Liver (tissue), 9 donors: ENCODE data around the gene EML3. TPM values are rescaled to one million over a fixed set of nuclear protein-coding genes. Genes with fewer than 3 reads are reported as not detected.
"Not testable (repeated sequence)": the region's sequence is repeated elsewhere in the genome, so short reads cannot be mapped to it uniquely, and the experiment has no call there.

Experiments
- DNase-seq: peaks from one replicate; pipeline ENCODE4 v3.0.0-alpha.2; 2017; ENCODE audit warnings: low spot score
- H3K27ac ChIP-seq, 2 donors: one replicate each; pipeline ENCODE4 v1.7.0; 2013; ENCODE audit warnings: inconsistent platforms in 2 of 2, low read length in 2 of 2, control low read depth in 1 of 2, low read depth in 1 of 2, mild to moderate bottlenecking in 1 of 2
- H3K27me3 ChIP-seq, 4 donors: one replicate each; pipeline versions ENCODE4 v1.6.1 to v1.7.0; 2013; ENCODE audit warnings: low read length in 3 of 4, inconsistent platforms in 1 of 4, mild to moderate bottlenecking in 1 of 4, moderate library complexity in 1 of 4; ENCODE audit not compliant: control insufficient read depth in 4 of 4, insufficient read depth in 4 of 4
- H3K36me3 ChIP-seq, 4 donors: one replicate each; pipeline versions ENCODE4 v1.6.1 to v1.7.0; 2013; ENCODE audit warnings: low read length in 3 of 4, mild to moderate bottlenecking in 3 of 4, low read depth in 1 of 4, moderate library complexity in 1 of 4; ENCODE audit not compliant: control insufficient read depth in 4 of 4, insufficient read depth in 3 of 4
- H3K4me1 ChIP-seq, 4 donors: one replicate each; pipeline versions ENCODE4 v1.6.1 to v1.7.0; 2013; ENCODE audit warnings: low read length in 3 of 4, mild to moderate bottlenecking in 3 of 4, moderate library complexity in 1 of 4; ENCODE audit not compliant: control insufficient read depth in 4 of 4, insufficient read depth in 4 of 4
- H3K4me3 ChIP-seq, 3 donors: one replicate each; pipeline versions ENCODE4 v1.6.1 to v1.7.0; 2013; ENCODE audit warnings: low read length in 3 of 3, control low read depth in 1 of 3, low read depth in 1 of 3, mild to moderate bottlenecking in 1 of 3
- H3K9ac ChIP-seq, 2 donors: one replicate each; pipeline ENCODE4 v1.7.0; 2013; ENCODE audit warnings: low read length in 2 of 2, mild to moderate bottlenecking in 2 of 2, moderate library complexity in 2 of 2, control low read depth in 1 of 2, low read depth in 1 of 2
- H3K9me3 ChIP-seq, 4 donors: one replicate each; pipeline versions ENCODE4 v1.6.1 to v1.7.0; 2013; ENCODE audit warnings: low read length in 3 of 4; ENCODE audit not compliant: control insufficient read depth in 4 of 4
- CTCF ChIP-seq: fragments of 150-350 bp; IDR thresholded peaks from 2 replicates; pipeline ENCODE4 v1.5.1; 2017; ENCODE audit warnings: improper control_type of control experiment, low read depth, low read length; ENCODE audit not compliant: missing input control
- MAX ChIP-seq: IDR thresholded peaks from 2 replicates; pipeline ENCODE4 v1.6.1; 2016; ENCODE audit warnings: antibody characterized with exemption
- NR2F2 ChIP-seq: IDR thresholded peaks from 2 replicates; pipeline ENCODE4 v1.6.1; 2016; ENCODE audit warnings: antibody characterized with exemption
- RXRA ChIP-seq, 2 donors: IDR thresholded peaks; 2 replicates each; pipeline ENCODE4 v1.6.1; 2017 to 2018; ENCODE audit warnings: antibody characterized with exemption in 2 of 2, mild to moderate bottlenecking in 1 of 2
- SP1 ChIP-seq: IDR thresholded peaks from 2 replicates; pipeline ENCODE4 v1.6.1; 2018; ENCODE audit warnings: antibody characterized with exemption, mild to moderate bottlenecking
- TAF1 ChIP-seq: conservative IDR thresholded peaks from 2 replicates; pipeline ENCODE4 v1.6.1; 2016; ENCODE audit warnings: antibody characterized with exemption, mild to moderate bottlenecking
- WGBS: extraction: QIAGEN DNeasy Blood & Tissue Kit; methylation state at CpG from one replicate; pipeline ENCODE4 v1.1.7; 2013; 5-methylcytosine and 5-hydroxymethylcytosine counted together
- polyA plus RNA-seq, 2 donors: library from polyadenylated mRNA; stranded (reverse) in 1 of 2; unstranded in 1 of 2; fragments of 200-250 nt in 1 of 2; fragments of >200 nt in 1 of 2; fragmentation: Nextera tagmentation in 1 of 2; extraction: Ambion mirVana in 1 of 2; gene quantifications; one replicate each; pipeline versions ENCODE4 v1.2.1 to v1.2.3, GENCODE V29; 2013 to 2015
- total RNA-seq, 2 donors: library from RNA; depleted of rRNA; stranded (reverse); fragments of >200 nt; gene quantifications; one replicate each; pipeline ENCODE4 v1.2.3, GENCODE V29; 2014
- TF ChIP-seq, protein P1 (sequence below): IDR thresholded peaks from 2 replicates; pipeline ENCODE4 v1.6.1; 2016; ENCODE audit warnings: antibody characterized with exemption, mild to moderate bottlenecking
- TF ChIP-seq, protein P2 (sequence below): IDR thresholded peaks from 2 replicates; pipeline ENCODE4 v1.6.1; 2016; ENCODE audit warnings: antibody characterized with exemption
- donor health status: healthy.
- donor health status: healthy.
- donor health status: healthy.
- donor health status: healthy.
- donor health status: healthy.

EML3 gene
- total and polyA plus RNA-seq, 4 donors: 6.0 to 19.3 (median 13.6) TPM

DNA sequence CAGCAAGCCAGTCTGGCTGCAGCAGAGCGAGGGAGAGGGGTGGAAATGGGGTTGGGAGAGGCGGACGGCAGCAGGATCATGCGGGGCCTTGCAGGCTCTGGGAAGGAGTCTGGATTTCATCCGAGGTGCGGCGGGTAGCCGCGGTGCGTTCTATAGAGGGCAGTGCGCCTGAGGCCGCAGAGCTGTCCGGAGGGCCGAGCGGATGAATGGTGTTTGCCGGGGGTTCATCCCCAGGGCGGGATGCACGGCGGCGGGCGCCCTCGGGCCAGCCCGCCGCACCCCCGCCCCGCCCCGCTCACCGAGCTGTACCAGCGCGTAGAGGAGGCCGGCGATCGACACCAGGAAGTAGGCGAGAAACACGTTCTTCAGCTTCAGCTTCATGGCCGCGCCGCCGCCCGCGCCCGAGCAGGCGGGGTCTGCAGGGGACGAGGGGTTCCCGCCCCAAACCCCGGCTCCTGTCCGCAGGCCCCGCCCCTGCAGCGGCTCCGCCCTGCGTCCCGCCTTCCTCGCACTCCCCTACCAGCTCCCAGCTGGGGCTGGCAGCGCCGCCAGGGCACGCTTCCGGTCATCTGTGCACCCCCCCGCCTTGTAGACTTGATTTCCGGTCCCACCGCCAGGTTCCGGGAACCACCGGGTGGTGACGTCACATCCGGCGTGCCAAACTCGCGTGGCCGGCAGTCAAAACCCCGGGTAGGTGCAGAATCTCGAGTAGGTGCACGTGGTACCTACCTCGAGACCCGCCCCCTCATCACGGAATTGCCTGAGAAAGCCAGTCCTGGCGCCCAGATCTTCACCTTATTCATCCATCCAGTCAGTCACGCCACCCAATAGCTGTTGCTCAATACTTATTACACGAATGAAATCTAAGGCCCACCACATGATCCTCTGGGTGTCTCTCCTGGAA is 9.2 kb upstream of the EML3 start, which contains the start of gene B3GAT3 (continued):
- peak; percentile 6 for TF ChIP-seq CTCF
- TF ChIP-seq SP1: peak; percentile 83
- peak; percentile 94 for TF ChIP-seq MAX
- TF ChIP-seq RXRA (IDR thresholded peaks at IDR 0.05): peak; percentile 35 to 38
- TF ChIP-seq TAF1: no peak

DNA sequence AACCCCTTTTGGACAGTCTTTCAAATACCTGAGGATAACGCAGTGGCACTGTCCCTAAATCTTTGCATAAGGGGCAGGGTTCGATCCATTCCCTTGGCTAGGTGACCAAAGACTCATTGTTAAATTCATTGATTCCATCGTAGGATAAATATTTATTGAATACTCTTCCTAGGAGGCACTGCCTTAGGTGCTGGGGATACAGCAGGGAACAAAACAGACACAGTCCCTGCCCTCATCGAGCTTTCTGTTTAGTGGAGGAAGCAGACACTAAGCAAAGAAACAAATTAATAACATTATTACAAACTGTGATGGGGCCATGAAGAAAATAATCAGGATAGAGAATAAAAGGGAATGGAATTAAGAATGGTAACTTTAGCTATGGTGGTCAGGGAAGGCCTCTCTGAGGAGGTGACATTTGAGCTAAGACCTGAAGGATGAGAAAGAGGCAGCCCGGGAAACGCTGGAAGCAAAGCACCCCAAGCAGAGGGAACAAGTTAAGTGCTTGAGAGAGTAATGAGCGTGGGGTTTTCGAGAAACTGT is 8.5 kb upstream of the EML3 start:
- peaks cover 4 to 17% (median 10%) of the 10 kb centered on the region in 4 donors for H3K4me1 ChIP-seq
- WGBS: 28% methylated on average over 8 of the region's 8 CpGs
- TF ChIP-seq, protein P1, sequence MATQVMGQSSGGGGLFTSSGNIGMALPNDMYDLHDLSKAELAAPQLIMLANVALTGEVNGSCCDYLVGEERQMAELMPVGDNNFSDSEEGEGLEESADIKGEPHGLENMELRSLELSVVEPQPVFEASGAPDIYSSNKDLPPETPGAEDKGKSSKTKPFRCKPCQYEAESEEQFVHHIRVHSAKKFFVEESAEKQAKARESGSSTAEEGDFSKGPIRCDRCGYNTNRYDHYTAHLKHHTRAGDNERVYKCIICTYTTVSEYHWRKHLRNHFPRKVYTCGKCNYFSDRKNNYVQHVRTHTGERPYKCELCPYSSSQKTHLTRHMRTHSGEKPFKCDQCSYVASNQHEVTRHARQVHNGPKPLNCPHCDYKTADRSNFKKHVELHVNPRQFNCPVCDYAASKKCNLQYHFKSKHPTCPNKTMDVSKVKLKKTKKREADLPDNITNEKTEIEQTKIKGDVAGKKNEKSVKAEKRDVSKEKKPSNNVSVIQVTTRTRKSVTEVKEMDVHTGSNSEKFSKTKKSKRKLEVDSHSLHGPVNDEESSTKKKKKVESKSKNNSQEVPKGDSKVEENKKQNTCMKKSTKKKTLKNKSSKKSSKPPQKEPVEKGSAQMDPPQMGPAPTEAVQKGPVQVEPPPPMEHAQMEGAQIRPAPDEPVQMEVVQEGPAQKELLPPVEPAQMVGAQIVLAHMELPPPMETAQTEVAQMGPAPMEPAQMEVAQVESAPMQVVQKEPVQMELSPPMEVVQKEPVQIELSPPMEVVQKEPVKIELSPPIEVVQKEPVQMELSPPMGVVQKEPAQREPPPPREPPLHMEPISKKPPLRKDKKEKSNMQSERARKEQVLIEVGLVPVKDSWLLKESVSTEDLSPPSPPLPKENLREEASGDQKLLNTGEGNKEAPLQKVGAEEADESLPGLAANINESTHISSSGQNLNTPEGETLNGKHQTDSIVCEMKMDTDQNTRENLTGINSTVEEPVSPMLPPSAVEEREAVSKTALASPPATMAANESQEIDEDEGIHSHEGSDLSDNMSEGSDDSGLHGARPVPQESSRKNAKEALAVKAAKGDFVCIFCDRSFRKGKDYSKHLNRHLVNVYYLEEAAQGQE: no peak
- TF ChIP-seq NR2F2: no peak
- TF ChIP-seq, protein P2, sequence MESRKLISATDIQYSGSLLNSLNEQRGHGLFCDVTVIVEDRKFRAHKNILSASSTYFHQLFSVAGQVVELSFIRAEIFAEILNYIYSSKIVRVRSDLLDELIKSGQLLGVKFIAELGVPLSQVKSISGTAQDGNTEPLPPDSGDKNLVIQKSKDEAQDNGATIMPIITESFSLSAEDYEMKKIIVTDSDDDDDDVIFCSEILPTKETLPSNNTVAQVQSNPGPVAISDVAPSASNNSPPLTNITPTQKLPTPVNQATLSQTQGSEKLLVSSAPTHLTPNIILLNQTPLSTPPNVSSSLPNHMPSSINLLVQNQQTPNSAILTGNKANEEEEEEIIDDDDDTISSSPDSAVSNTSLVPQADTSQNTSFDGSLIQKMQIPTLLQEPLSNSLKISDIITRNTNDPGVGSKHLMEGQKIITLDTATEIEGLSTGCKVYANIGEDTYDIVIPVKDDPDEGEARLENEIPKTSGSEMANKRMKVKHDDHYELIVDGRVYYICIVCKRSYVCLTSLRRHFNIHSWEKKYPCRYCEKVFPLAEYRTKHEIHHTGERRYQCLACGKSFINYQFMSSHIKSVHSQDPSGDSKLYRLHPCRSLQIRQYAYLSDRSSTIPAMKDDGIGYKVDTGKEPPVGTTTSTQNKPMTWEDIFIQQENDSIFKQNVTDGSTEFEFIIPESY: no peak
- H3K9ac ChIP-seq: peak overlapping the region; percentile 33 to 77
- peak overlapping the region; percentile 68 to 89 (median 74) for H3K4me3 ChIP-seq
- no peaks in the 10 kb centered on the region for H3K27me3 ChIP-seq
- peak overlapping the region; percentile 80 to 96 for H3K27ac ChIP-seq
- DNase-seq: no peak
- H3K9me3 ChIP-seq: no peaks in the 10 kb centered on the region
- H3K36me3 ChIP-seq: peaks cover 0 to 21% (median 12%) of the 10 kb centered on the region in 4 donors

DNA sequence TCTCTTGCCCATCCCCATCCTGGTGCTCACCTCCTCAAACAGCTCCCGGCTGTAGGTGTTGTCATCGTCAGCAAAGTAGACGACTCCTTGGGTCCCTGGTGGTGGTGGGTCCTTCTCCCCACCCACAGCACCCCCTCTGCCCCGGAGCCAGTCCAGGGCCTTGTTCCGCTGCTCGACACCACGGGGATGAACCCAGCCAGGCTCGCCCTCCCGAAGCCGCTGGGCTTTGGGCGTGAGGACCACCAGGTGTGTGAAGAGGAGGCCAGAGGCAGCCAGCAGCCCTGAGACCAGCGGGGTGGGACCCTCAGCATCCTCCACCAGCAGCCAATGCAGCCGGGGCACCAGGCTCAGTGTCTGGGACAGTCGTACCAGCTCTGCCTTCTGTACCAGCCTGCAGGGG is 4.4 kb upstream of the EML3 start:
- 97% methylated on average over 14 of the region's 14 CpGs for WGBS
- not testable (repeated sequence) for H3K27ac ChIP-seq, H3K9ac ChIP-seq, H3K4me3 ChIP-seq, DNase-seq, H3K27me3 ChIP-seq, H3K9me3 ChIP-seq
- Histone ChIP-seq H3K36me3 (peaks cover 0 to 15% (median 2%) of the 10 kb centered on the region in 4 donors), H3K4me1 (peaks cover 7 to 28% (median 17%) of the 10 kb centered on the region in 4 donors)
